ENCODE results near the gene ZSWIM4. TPM values are rescaled to one million over a fixed set of nuclear protein-coding genes. Genes with fewer than 3 reads are reported as not detected.
"Not testable (repeated sequence)": the region's sequence is repeated elsewhere in the genome, so short reads cannot be mapped to it uniquely, and the experiment has no call there.

Gene ZSWIM4
- total RNA-seq, 1 experiment from 2014 or later: 2.8 TPM

DNA sequence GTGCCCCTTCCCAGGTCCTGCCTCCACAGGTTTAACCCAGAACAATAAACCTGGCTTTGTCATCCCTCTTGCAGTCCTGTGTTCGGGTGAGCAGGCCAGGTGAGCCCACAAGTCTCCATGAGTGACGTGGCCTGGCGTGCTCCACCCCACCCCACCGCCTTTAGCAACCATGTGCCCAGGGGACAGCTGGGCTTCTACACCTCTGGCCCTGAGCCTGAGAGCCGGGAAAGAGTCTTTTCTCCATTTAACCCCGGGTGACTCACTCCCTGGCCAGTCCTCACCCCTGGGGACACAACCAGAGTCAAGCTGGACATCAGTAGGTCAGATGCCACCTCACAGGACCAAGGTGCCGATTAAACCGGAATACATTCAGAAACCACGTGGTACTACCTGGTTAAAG lies 16.8 kb upstream of the ZSWIM4 start:
- no peak for DNase-seq (ENCODE audit: low read depth)

DNA sequence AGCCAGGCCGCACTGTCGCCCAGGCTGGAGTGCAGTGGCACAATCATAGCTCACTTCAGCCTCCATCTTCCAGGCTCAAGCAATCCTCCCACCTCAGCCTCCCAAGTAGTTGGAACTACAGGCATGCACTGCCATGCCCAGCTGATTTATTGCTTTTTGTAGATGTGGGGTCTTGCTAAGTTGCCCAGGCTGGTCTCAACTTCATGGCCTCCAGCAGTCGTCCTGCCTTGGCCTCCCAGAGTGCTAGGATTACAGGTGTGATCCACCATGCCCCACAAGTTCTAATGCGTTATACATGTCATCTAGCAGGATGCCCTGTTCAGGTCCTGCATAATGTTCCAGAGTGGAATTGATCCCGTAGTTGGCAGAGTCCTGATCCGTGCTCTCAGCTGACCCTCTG lies 16.4 kb upstream of the ZSWIM4 start:
- DNase-seq (ENCODE audit: low read depth): no peak

GRCh38 chr19:13779794-13780193 lies 15.4 kb upstream of the ZSWIM4 start:
- DNase-seq (ENCODE audit: low read depth): not testable (repeated sequence)

- peak; percentile 90 for DNase-seq (ENCODE audit: low read depth)
These were observed 13.7 kb upstream of the ZSWIM4 start for GRCh38 chr19:13781547-13781946.

GRCh38 chr19:13782537-13782936 lies 12.7 kb upstream of the ZSWIM4 start:
- no peak for DNase-seq (ENCODE audit: low read depth)

DNA sequence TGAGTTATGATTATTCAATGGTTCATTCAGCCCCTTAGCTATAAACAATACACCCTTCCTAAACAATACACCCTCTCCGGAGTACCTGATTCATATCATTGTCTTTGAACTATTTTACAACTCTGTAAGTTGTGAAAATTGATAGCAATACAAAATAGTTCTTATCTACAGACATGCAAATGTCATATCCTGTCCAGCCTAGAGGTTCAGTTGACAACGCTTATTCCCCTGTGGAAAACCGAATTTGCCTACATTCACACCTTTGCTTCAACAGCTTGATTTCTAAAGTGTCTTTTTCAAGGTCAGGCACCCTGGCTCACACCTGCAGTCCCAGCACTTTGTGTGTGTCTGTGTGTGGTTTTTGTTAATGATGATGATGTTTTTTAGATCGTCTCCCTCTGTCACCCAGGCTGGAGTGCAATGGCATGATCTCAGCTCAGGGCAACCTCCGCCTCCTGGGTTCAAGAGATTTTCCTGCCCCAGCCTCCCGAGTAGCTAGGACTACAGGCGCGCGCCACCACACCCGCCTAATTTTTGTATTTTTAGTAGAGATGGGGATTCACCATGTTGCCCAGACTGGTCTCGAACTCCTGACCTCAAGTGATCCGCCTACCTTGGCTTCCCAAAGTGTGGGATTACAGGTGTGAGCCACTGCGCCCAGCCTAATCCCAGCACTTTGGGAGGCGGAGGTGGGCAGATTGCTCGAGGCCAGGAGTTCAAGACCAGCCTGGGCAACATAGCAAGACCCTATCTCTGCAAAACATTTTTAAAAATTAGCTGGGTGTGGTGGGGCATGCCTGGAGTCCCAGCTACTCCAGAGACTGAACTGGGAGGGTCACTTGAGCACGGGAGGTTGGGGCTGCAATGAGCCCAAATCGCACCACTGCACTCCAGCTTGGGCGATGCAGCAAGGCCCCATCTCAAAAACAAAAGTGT lies 11.4 kb upstream of the ZSWIM4 start:
- DNase-seq (ENCODE audit: low read depth): no peak

DNA sequence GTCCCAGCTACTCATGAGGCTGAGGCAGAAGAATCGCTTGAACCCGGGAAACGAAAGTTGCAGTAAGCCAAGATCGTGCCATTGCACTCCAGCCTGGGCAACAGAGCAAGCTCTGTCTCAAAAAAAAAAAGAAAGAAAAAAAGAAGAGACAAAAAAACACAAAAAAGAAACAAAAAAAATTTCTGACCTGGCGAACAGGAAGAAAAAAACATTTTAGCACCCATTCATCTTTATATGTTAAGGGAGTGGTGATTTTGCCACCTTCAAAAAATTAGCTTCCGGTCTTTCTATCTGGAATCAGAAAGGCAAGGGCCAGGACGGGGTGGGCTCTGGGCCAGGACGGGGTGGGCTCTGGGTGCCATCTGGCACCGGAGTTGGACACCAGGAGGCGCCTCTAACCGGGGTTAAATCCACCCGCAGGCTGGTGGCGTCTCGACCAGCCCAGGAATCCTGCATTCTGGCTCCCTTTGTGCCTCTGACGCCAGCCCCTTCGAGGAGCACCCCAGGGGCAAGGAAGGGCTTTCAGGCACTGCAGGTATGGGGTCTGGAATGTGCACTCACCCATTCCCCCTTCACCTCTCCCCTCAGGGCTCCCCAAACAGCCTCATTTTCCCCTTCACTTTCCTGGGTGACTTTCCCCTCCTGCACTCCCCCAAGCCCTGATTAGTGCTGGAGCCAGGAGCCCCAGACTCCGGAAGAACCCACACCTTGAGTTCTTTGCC lies 10.4 kb upstream of the ZSWIM4 start:
- peak; percentile 74 for DNase-seq (ENCODE audit: low read depth)

- peak; percentile 67 for DNase-seq (ENCODE audit: low read depth)
These were observed 6.3 kb upstream of the ZSWIM4 start for GRCh38 chr19:13788991-13789390.

- DNase-seq (ENCODE audit: low read depth): peak; percentile 61
These were observed 4.9 kb upstream of the ZSWIM4 start for GRCh38 chr19:13790354-13790753.

GRCh38 chr19:13793317-13793716 lies 1.9 kb upstream of the ZSWIM4 start:
- not testable (repeated sequence) for DNase-seq (ENCODE audit: low read depth)

- DNase-seq (ENCODE audit: low read depth): peak; percentile 93
These were observed 866 bp upstream of the ZSWIM4 start for GRCh38 chr19:13794398-13794756.

DNA sequence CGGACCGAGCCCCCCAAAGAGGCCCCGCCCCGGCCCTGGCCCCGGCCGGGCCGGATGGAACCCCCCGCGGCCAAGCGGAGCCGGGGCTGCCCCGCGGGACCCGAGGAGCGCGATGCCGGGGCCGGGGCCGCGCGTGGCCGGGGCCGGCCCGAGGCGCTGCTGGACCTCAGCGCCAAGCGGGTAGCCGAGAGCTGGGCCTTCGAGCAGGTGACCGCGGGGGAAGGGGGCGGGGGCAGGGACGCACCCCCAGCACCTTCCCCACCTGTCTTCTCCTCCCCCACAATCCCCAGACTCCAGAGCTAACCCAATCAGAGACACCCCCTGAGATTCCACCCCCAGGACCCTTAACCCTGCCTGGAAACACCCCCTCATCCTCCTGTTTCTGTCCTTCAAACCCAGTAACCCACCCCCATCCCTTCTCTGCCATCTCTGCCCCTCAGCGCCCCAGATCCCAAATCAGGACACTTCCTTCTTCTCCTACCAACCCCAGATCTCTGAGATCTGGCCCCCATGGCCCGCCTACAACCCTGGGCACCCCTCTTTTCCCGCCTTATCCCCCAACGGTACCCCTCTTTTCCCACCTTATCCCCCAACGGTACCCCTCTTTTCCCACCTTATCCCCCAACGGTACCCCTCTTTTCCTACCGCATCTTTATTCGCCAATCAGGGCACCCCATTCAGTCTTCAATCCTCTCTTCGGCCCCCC lies 505 bp downstream of the ZSWIM4 start:
- DNase-seq (ENCODE audit: low read depth): peak; percentile 30

DNA sequence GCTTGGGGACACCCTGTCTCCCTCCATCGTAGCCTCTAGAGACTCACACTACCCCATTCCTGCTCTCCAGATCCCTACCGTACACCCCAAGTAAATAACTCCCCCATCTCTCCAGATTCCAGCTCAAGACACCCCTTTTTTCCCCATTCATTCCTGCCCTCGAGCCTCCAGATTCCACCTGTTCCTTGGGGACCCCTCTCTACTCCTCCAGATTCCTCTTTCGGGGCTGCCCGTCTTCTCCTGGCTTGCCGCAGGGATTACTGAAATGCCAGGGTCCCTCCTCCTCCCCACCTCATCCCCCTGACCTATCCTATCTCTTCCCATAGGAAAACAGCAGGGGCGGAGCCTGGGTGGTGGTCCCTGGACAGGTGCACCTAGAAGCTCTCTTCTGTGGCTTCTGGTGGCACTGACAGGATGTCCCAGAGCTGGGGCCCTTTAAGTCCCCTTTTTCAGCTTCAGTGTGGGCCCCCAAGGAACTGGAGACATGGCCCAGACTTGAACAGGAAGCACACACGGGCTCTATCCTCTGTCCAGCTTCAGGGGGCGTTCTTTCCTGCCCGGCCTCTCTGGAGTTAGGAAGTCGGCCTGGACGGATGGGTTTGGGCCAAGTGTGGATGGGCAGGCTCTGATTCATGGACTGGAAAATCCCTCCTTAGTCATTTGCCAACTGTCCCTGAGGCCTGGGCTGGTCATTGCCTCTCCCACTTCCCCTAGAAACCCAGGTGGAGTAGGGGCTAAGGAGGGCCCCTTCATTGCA lies 1.2 kb downstream of the ZSWIM4 start:
- DNase-seq (ENCODE audit: low read depth): peak; percentile 98

GRCh38 chr19:13797058-13797440 lies 1.8 kb downstream of the ZSWIM4 start:
- no peak for DNase-seq (ENCODE audit: low read depth)

DNA sequence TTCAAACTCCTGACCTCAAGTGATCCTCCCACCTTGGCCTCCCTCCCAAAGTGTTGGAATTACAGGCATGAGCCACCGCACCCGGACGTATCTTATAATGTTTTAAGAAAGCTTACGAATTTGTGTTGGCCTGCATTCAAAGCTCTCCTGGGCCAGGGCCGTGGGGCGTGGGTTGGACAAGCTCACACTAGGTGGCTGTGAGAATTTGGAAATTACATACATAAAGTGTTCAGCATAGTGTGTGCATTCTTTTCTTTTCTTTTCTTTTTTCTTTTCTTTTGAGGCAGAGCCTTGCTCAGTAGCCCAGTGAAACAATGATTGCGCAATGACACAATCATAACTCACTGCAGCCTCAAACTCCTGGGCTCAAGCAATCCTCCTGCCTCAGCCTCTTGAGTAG lies 2.6 kb downstream of the ZSWIM4 start:
- peak; percentile 85 for DNase-seq (ENCODE audit: low read depth)

DNA sequence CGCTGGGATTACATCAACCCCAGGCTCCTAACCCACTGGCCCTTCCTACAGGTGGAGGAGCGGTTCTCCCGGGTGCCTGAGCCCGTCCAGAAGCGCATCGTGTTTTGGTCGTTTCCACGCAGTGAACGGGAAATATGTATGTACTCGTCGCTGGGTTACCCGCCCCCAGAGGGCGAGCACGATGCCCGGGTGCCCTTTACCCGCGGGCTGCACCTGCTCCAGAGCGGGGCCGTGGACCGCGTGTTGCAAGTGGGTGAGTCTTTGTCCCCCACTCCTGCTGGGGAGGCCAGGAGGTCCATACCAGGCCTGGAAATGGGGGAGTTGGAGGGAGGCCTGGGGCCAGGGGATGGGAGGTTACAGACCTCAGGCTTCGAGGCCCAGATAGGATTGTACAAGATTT lies 4.4 kb downstream of the ZSWIM4 start:
- no peak for DNase-seq (ENCODE audit: low read depth)

DNA sequence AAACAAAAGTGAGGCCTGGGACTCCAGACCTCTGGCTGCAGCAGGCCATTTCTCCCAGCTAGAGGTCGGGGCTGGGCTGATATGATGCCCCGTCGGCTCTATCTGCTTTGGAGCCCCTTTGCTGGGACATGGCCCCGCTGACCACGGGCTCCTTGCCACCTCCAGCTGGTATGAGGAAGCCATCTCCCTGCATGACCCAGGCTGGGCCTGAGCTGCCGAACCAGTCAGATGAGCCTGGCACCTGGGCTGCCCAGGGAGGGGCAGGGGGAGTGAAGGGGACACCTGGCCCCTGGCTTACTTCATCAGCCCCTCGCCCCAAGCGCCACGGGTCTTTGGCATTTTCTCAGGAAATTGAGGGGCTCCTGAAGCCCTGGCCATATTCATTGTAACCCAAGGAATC lies 7.8 kb downstream of the ZSWIM4 start:
- DNase-seq (ENCODE audit: low read depth): no peak

- DNase-seq (ENCODE audit: low read depth): no peak
These were observed 9.8 kb downstream of the ZSWIM4 start for GRCh38 chr19:13804830-13805683.

- DNase-seq (ENCODE audit: low read depth): no peak
These were observed 11.5 kb downstream of the ZSWIM4 start for GRCh38 chr19:13806728-13807127.

DNA sequence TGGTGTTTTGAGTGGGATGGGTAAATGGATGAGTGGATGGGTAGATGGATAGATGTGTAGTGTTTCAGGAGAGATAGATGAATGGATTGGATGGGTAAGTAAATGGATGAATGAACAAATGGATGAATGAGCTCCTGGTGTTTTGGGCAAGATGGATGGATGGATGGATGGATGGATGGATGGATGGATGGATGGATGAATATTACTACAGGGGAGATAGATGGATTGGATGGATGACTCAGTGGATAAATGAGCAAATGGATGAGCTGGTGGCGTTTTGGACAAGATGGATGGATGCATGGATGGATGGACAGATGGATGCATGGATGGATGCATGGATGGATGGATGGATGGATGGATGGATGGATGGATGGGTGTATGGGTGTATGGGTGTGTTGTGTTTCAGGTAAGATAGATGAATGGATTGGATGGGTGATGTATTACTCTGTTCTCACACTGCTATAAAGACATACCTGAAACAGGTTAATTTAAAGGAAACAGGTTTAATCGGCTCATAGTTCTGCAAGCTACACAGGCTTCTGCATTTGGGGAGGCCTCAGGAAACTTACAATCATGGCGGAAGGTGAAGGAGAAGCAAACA lies 12.3 kb downstream of the ZSWIM4 start:
- no peak for DNase-seq (ENCODE audit: low read depth)
